ENCODE results near the gene HOXB9.

DNA sequence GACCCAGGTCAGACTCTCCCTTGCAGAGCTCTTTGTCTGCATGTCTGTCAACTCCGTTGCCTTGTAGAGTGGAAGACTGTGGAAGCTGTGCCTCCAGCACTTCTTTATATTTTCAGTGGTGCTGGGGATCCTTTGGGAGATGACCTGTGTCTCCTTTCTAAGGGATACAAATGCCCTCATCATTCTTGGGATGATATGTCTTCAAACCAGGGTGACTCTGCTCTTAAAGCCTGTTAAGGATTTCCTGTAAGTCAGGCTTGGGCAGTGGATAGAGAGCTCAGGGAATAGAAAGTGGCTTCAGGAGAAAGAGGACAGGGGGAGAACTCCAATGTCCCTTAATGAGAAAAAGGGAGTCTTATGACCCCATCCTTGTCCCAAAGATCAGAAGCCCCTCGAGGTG lies 37.6 kb downstream of the HOXB9 start:
- TF ChIP-seq, protein P1, sequence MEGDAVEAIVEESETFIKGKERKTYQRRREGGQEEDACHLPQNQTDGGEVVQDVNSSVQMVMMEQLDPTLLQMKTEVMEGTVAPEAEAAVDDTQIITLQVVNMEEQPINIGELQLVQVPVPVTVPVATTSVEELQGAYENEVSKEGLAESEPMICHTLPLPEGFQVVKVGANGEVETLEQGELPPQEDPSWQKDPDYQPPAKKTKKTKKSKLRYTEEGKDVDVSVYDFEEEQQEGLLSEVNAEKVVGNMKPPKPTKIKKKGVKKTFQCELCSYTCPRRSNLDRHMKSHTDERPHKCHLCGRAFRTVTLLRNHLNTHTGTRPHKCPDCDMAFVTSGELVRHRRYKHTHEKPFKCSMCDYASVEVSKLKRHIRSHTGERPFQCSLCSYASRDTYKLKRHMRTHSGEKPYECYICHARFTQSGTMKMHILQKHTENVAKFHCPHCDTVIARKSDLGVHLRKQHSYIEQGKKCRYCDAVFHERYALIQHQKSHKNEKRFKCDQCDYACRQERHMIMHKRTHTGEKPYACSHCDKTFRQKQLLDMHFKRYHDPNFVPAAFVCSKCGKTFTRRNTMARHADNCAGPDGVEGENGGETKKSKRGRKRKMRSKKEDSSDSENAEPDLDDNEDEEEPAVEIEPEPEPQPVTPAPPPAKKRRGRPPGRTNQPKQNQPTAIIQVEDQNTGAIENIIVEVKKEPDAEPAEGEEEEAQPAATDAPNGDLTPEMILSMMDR (IDR thresholded peaks at IDR 0.05; ENCODE audit: low read length): no peak
- no peak for TF ChIP-seq EZH2 (IDR thresholded peaks at IDR 0.05; ENCODE audit: borderline replicate concordance, low read length)

Data from OCI-LY1 (cell line).